ENCODE results near the gene KCNS3. TPM values are rescaled to one million over a fixed set of nuclear protein-coding genes. Genes with fewer than 3 reads are reported as not detected.

The KCNS3 gene
- total RNA-seq, 4 donors from 2014 or later: 14.6 to 37.4 (median 24.3) TPM

DNA sequence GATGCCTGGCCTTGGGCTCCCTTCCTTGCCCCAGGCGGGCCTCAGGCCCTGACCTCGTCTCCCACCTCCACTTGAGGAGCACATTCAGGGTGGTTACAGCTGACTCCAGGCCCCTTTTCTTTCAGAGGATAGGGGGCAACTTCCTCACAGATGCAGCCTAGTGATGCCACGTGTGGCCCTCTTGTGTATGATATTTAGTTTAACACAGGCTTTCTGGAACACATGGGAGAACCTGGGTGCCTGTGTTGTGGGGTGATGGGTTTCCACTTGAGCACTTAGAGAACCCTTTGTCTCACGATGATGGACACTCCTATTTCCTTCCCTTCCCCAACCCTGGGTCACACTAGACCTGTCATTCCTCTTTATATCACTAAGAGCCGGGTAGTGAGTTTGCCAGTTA lies 6.8 kb upstream of the KCNS3 start:
- Histone ChIP-seq H3K27ac (replicated peaks in 1 of 4) (no peak overlapping the region), H3K27me3 (no peaks in the 10 kb centered on the region), H3K4me1 (no peaks in the 10 kb centered on the region), H3K9me3 (no peaks in the 10 kb centered on the region), H3K4me3 (no peak overlapping the region), H3K36me3 (no peaks in the 10 kb centered on the region)
- DNase-seq (ENCODE audit: extremely low spot score): no peak
- no peak for TF ChIP-seq POLR2AphosphoS5 (IDR thresholded peaks at IDR 0.05)
- TF ChIP-seq POLR2A (IDR thresholded peaks at IDR 0.05; ENCODE audit: low read depth): no peak
- TF ChIP-seq EP300 (IDR thresholded peaks at IDR 0.05): no peak
- TF ChIP-seq, protein P1, sequence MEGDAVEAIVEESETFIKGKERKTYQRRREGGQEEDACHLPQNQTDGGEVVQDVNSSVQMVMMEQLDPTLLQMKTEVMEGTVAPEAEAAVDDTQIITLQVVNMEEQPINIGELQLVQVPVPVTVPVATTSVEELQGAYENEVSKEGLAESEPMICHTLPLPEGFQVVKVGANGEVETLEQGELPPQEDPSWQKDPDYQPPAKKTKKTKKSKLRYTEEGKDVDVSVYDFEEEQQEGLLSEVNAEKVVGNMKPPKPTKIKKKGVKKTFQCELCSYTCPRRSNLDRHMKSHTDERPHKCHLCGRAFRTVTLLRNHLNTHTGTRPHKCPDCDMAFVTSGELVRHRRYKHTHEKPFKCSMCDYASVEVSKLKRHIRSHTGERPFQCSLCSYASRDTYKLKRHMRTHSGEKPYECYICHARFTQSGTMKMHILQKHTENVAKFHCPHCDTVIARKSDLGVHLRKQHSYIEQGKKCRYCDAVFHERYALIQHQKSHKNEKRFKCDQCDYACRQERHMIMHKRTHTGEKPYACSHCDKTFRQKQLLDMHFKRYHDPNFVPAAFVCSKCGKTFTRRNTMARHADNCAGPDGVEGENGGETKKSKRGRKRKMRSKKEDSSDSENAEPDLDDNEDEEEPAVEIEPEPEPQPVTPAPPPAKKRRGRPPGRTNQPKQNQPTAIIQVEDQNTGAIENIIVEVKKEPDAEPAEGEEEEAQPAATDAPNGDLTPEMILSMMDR (IDR thresholded peaks at IDR 0.05): no peak
- intact Hi-C loops (cut with DNase I): no loop called here
- WGBS: 90% methylated on average over 5 of the region's 5 CpGs

DNA sequence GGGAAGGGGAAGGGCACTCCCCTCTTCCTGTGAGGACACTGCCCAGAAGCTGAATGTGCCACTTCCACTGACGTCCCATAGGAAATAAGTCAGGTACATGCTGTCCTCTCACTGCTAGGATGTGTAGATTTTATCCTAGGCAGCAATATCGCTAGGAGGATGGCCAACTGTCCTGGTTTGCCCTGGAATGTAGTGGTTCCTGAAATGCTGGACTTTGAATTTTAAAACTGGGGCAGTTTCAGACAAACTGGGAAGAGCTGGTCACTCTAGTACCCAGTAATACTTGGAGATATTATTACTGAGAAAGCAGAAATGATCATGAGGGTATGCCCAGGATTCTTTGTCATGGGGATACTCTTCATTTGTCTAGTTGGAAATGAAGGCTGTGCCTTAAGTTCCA lies 5.4 kb upstream of the KCNS3 start:
- H3K4me1 ChIP-seq: peaks cover 3 to 10% (median 9%) of the 10 kb centered on the region in 4 donors
- no peak for DNase-seq (ENCODE audit: extremely low spot score)
- WGBS: 83% methylated on average over 2 of the region's 2 CpGs
- H3K4me3 ChIP-seq: no peak overlapping the region
- TF ChIP-seq POLR2AphosphoS5 (IDR thresholded peaks at IDR 0.05): no peak
- TF ChIP-seq, protein P1 (IDR thresholded peaks at IDR 0.05): no peak
- TF ChIP-seq POLR2A (IDR thresholded peaks at IDR 0.05; ENCODE audit: low read depth): no peak
- TF ChIP-seq EP300 (IDR thresholded peaks at IDR 0.05): no peak
- H3K36me3 ChIP-seq: no peaks in the 10 kb centered on the region
- intact Hi-C loops (cut with DNase I): no loop called here
- H3K27me3 ChIP-seq: no peaks in the 10 kb centered on the region
- no peak overlapping the region for H3K27ac ChIP-seq (replicated peaks in 1 of 4)
- no peaks in the 10 kb centered on the region for H3K9me3 ChIP-seq

DNA sequence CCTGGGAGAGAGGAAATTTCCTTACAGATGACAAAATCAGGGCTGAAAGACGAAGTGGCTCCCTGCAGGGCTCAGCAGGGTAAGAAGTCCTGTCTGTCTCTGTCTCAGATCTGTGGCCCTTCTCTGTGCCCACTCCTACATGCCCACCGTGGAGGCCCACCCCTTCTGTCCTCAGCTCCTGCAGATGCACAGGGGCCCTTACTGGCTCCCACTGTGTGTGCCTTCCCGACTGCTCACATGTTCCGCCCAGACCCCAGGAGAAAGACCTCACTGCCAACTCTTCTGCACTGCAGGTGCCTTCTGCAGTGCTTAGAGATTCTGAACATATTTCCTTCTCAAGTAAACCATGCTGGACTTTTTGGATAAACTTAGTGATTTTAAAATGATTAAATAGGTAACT lies 1.9 kb upstream of the KCNS3 start:
- WGBS: 65% methylated on average over 3 of the region's 4 CpGs
- intact Hi-C loops (cut with DNase I): loop anchor here (5.0 kb wide), 1 partner anchor 101 kb away; no protein-coding TSS in a partner anchor
- no peaks in the 10 kb centered on the region for H3K27me3 ChIP-seq

GRCh38 chr2:17877811-17878280 lies 621 bp upstream of the KCNS3 start:
- TF ChIP-seq POLR2AphosphoS5 (IDR thresholded peaks at IDR 0.05): no peak
- no peak for TF ChIP-seq POLR2A (IDR thresholded peaks at IDR 0.05; ENCODE audit: low read depth)
- TF ChIP-seq EP300 (IDR thresholded peaks at IDR 0.05): no peak
- TF ChIP-seq, protein P1 (IDR thresholded peaks at IDR 0.05): no peak
- DNase-seq (ENCODE audit: extremely low spot score): no peak
- intact Hi-C loops (cut with DNase I): loop anchor here (5.0 kb wide), 1 partner anchor 99 kb away; no protein-coding TSS in a partner anchor
- peaks cover 10 to 31% (median 29%) of the 10 kb centered on the region in 4 donors for H3K4me1 ChIP-seq
- no peaks in the 10 kb centered on the region for H3K36me3 ChIP-seq
- peak overlapping the region; percentile 67 to 81 (median 77) for H3K4me3 ChIP-seq
- WGBS: 8% methylated on average over 24 of the region's 28 CpGs
- H3K9me3 ChIP-seq: no peaks in the 10 kb centered on the region
- peak overlapping the region; percentile 44 to 82 (median 68) for H3K27ac ChIP-seq (replicated peaks in 1 of 4)
- no peaks in the 10 kb centered on the region for H3K27me3 ChIP-seq

More for the DNA sequence above, 1.9 kb upstream of the KCNS3 start:
- peaks cover 10 to 31% (median 29%) of the 10 kb centered on the region in 4 donors for H3K4me1 ChIP-seq
- no peaks in the 10 kb centered on the region for H3K36me3 ChIP-seq
- no peak overlapping the region for H3K4me3 ChIP-seq
- no peak for DNase-seq (ENCODE audit: extremely low spot score)
- H3K27ac ChIP-seq (replicated peaks in 1 of 4): no peak overlapping the region
- TF ChIP-seq, protein P1 (IDR thresholded peaks at IDR 0.05): no peak
- TF ChIP-seq POLR2A (IDR thresholded peaks at IDR 0.05; ENCODE audit: low read depth): no peak
- TF ChIP-seq POLR2AphosphoS5 (IDR thresholded peaks at IDR 0.05): no peak
- no peak for TF ChIP-seq EP300 (IDR thresholded peaks at IDR 0.05)
- no peaks in the 10 kb centered on the region for H3K9me3 ChIP-seq
